ENCODE measurements around the gene DOCK2.

DNA sequence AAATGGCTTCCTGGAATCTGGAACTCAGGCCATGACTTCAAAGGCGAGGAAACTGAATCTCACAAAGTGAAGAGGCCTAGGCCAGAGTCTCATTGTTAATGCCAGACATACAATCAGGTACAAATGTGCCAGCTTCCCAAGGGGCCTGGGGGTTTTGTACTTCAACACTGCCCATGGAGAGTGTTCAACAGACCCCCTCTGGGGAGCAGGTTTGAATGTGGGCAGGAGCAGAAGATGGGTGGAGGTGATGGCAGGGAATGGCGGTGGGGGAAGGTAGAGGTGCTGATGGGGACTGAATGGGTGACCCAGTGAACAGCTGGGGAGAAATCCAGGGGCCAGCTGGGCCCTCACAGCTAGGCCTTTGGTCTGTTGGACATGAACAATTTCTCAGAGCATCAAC lies 480.7 kb downstream of the DOCK2 start:
- TF ChIP-seq POLR2AphosphoS5 (IDR thresholded peaks at IDR 0.05; ENCODE audit: low read depth, low read length) (no peak), SIN3A (IDR thresholded peaks at IDR 0.05; ENCODE audit: borderline replicate concordance, insufficient read depth, low read length) (no peak)
- TF ChIP-seq, protein P1, sequence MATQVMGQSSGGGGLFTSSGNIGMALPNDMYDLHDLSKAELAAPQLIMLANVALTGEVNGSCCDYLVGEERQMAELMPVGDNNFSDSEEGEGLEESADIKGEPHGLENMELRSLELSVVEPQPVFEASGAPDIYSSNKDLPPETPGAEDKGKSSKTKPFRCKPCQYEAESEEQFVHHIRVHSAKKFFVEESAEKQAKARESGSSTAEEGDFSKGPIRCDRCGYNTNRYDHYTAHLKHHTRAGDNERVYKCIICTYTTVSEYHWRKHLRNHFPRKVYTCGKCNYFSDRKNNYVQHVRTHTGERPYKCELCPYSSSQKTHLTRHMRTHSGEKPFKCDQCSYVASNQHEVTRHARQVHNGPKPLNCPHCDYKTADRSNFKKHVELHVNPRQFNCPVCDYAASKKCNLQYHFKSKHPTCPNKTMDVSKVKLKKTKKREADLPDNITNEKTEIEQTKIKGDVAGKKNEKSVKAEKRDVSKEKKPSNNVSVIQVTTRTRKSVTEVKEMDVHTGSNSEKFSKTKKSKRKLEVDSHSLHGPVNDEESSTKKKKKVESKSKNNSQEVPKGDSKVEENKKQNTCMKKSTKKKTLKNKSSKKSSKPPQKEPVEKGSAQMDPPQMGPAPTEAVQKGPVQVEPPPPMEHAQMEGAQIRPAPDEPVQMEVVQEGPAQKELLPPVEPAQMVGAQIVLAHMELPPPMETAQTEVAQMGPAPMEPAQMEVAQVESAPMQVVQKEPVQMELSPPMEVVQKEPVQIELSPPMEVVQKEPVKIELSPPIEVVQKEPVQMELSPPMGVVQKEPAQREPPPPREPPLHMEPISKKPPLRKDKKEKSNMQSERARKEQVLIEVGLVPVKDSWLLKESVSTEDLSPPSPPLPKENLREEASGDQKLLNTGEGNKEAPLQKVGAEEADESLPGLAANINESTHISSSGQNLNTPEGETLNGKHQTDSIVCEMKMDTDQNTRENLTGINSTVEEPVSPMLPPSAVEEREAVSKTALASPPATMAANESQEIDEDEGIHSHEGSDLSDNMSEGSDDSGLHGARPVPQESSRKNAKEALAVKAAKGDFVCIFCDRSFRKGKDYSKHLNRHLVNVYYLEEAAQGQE (IDR thresholded peaks at IDR 0.05; ENCODE audit: insufficient read depth in 1 of 2, low read depth in 2 of 2, low read length in 2 of 2): no peak
